ENCODE results near the gene TCF7L1. TPM values are rescaled to one million over a fixed set of nuclear protein-coding genes. Genes with fewer than 3 reads are reported as not detected.

TCF7L1 gene
- total and polyA plus RNA-seq, 9 of the 15 experiments (the other 6 are each of a cell fraction or from before 2014, with no cell fraction given): 0.03 to 0.11 (median 0.07) TPM; not detected in 5

DNA sequence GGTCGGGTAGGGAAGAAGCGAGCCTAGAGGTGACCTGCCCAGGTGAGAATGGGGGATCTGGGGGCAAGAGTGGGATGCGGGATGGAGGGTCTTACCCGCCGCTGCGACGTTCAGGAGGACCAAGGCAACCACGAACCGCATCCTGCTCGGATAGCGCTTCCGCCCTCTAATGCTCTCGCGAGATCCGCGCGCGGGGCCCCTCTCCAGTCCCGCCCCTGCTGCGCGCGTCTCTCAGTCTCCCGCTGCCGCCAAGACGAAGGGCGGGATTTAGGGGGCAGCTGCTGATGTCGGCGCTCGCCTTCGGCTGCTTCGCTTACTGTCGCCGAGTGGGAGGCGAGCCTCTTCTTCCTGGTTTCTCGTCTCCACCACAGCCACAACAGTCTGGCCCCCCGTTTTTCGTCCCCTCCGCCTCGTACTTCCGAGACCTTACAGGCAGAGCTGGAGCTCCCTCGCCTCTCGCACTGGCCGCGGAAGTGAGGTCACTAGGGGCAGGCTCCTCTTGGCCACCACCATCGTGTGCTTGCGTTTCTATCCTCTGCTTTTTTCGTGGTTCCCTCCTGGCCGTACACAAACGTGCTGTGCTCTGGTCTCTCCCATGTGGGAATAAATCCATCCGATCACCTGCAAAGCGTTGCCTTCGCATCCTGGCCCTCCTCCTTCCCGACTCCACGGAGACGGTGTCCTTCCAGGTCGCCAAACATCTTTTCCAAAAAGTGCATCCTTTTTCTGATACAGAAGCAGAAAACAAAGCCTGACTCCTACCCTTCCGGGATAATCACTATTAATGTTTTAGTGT lies 194.8 kb downstream of the TCF7L1 start, which contains the start of gene TGOLN2 (continued):
- TF ChIP-seq, protein P1, sequence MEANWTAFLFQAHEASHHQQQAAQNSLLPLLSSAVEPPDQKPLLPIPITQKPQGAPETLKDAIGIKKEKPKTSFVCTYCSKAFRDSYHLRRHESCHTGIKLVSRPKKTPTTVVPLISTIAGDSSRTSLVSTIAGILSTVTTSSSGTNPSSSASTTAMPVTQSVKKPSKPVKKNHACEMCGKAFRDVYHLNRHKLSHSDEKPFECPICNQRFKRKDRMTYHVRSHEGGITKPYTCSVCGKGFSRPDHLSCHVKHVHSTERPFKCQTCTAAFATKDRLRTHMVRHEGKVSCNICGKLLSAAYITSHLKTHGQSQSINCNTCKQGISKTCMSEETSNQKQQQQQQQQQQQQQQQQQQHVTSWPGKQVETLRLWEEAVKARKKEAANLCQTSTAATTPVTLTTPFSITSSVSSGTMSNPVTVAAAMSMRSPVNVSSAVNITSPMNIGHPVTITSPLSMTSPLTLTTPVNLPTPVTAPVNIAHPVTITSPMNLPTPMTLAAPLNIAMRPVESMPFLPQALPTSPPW (CRISPR knock-in tag; IDR thresholded peaks at IDR 0.05): peak; percentile 62
- TF ChIP-seq NR2F6 (CRISPR knock-in tag; IDR thresholded peaks at IDR 0.05) (no peak), KLF10 (CRISPR knock-in tag; IDR thresholded peaks at IDR 0.05) (no peak), RBM25 (IDR thresholded peaks at IDR 0.05; ENCODE audit: low read depth, low read length, severe bottlenecking) (peak; percentile 51), EZH2 (IDR thresholded peaks at IDR 0.05; ENCODE audit: borderline replicate concordance, low read depth, low read length) (no peak), SP1 (CRISPR knock-in tag; IDR thresholded peaks at IDR 0.05) (peak; percentile 70), ZNF263 (CRISPR knock-in tag; IDR thresholded peaks at IDR 0.05; ENCODE audit: borderline replicate concordance) (no peak; the same call in 1 of the 2 replicates), ZNF696 (CRISPR knock-in tag; conservative IDR thresholded peaks at IDR 0.05) (no peak), FOS (IDR thresholded peaks at IDR 0.05; ENCODE audit: extremely low read depth, insufficient read length) (no peak), ZNF316 (IDR thresholded peaks at IDR 0.05) (peak; percentile 43), CC2D1A (IDR thresholded peaks at IDR 0.05) (peak; percentile 63; the same call in 1 of the 2 replicates), STAG1 (CRISPR knock-in tag; IDR thresholded peaks at IDR 0.05; ENCODE audit: borderline replicate concordance) (no peak), HNRNPUL1 (IDR thresholded peaks at IDR 0.05; ENCODE audit: low read length) (no peak), CBX1 (IDR thresholded peaks at IDR 0.05; ENCODE audit: low read depth) (0 out of 2 replicates have a peak, but pooled peaks have one; percentile 83), TAF1 (IDR thresholded peaks at IDR 0.05; ENCODE audit: control insufficient read depth, extremely low read depth, insufficient read depth, low read length, severe bottlenecking) (peak; percentile 97), RBM17 (IDR thresholded peaks at IDR 0.05; ENCODE audit: borderline replicate concordance, low read depth, low read length) (no peak), ZNF232 (CRISPR knock-in tag; IDR thresholded peaks at IDR 0.05) (no peak), EP300 (IDR thresholded peaks at IDR 0.05; ENCODE audit: low read length) (no peak), LCOR (CRISPR knock-in tag; IDR thresholded peaks at IDR 0.05) (0 out of 2 replicates have a peak, but pooled peaks have one; percentile 69), RAD21 (CRISPR knock-in tag; conservative IDR thresholded peaks at IDR 0.05 in 1 of 2, IDR thresholded peaks at IDR 0.05 in 1 of 2) (no peak), GATAD2A (IDR thresholded peaks at IDR 0.05) (no peak), RFX1 (IDR thresholded peaks at IDR 0.05) (no peak), HLTF (IDR thresholded peaks at IDR 0.05) (peak; percentile 66; the same call in 1 of the 2 replicates), MED1 (CRISPR knock-in tag; IDR thresholded peaks at IDR 0.05; ENCODE audit: borderline replicate concordance) (no peak), GTF2E2 (tag; IDR thresholded peaks at IDR 0.05) (0 out of 2 replicates have a peak, but pooled peaks have one; percentile 70)
- TF ChIP-seq, protein P2, sequence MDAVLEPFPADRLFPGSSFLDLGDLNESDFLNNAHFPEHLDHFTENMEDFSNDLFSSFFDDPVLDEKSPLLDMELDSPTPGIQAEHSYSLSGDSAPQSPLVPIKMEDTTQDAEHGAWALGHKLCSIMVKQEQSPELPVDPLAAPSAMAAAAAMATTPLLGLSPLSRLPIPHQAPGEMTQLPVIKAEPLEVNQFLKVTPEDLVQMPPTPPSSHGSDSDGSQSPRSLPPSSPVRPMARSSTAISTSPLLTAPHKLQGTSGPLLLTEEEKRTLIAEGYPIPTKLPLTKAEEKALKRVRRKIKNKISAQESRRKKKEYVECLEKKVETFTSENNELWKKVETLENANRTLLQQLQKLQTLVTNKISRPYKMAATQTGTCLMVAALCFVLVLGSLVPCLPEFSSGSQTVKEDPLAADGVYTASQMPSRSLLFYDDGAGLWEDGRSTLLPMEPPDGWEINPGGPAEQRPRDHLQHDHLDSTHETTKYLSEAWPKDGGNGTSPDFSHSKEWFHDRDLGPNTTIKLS (IDR thresholded peaks at IDR 0.05; ENCODE audit: borderline replicate concordance, low read depth): peak; percentile 80
- TF ChIP-seq, protein P3, sequence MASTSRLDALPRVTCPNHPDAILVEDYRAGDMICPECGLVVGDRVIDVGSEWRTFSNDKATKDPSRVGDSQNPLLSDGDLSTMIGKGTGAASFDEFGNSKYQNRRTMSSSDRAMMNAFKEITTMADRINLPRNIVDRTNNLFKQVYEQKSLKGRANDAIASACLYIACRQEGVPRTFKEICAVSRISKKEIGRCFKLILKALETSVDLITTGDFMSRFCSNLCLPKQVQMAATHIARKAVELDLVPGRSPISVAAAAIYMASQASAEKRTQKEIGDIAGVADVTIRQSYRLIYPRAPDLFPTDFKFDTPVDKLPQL (IDR thresholded peaks at IDR 0.05; ENCODE audit: extremely low read depth, insufficient read length): peak; percentile 83

All from K562 (cell line).